Measurements from ENCODE around the gene AP5M1. TPM values are rescaled to one million over a fixed set of nuclear protein-coding genes. Genes with fewer than 3 reads are reported as not detected.
"Not testable (repeated sequence)": the region's sequence is repeated elsewhere in the genome, so short reads cannot be mapped to it uniquely, and the experiment has no call there.

The AP5M1 gene
- 42.9 TPM for total RNA-seq
- long read RNA-seq, full-length matches to known transcripts = 9 of 12 reads
- long read RNA-seq, partial matches to known transcripts = 1 of 12 reads
- long read RNA-seq, other reads (novel, unspliced or antisense) = 2 of 12 reads

GRCh38 chr14:57268161-57269069, at the start of gene AP5M1, which contains the start of gene EXOC5:
AP5M1 (plus strand) TSS chr14:57268971; CDS start chr14:57269315, 344 bp downstream.
EXOC5 (minus strand) TSS chr14:57268905; CDS start chr14:57268648, 257 bp downstream.
- peak; percentile 97 for DNase-seq (ENCODE audit: missing footprints)
- peak; percentile 97 for ATAC-seq
- intact Hi-C loops (cut with DNase I) = loop anchor here (5.0 kb wide), 1 partner anchor 124 kb away; the partner anchor contains the start of gene NAA30

GRCh38 chr14:57221931-57222330, 46.8 kb upstream of the AP5M1 start:
- DNase-seq (ENCODE audit: missing footprints) (no peak), ATAC-seq (no peak)
- intact Hi-C loops (cut with DNase I) = no loop called here

- DNase-seq (ENCODE audit: missing footprints) = no peak
- no peak for ATAC-seq
- intact Hi-C loops (cut with DNase I) = no loop called here
These were observed 41.7 kb upstream of the AP5M1 start for GRCh38 chr14:57227083-57227482.

GRCh38 chr14:57228320-57228719, 40.5 kb upstream of the AP5M1 start:
- intact Hi-C loops (cut with DNase I); DNase-seq (ENCODE audit: missing footprints); ATAC-seq: not testable (repeated sequence)

GRCh38 chr14:57232006-57232405, 36.8 kb upstream of the AP5M1 start:
- no peak for ATAC-seq
- no peak for DNase-seq (ENCODE audit: missing footprints)
- intact Hi-C loops (cut with DNase I) = no loop called here

GRCh38 chr14:57240115-57240514, 28.7 kb upstream of the AP5M1 start:
- intact Hi-C loops (cut with DNase I); ATAC-seq; DNase-seq (ENCODE audit: missing footprints): not testable (repeated sequence)

GRCh38 chr14:57243320-57243719, 25.5 kb upstream of the AP5M1 start:
- ATAC-seq = no peak
- no peak for DNase-seq (ENCODE audit: missing footprints)
- intact Hi-C loops (cut with DNase I) = no loop called here

- intact Hi-C loops (cut with DNase I) = no loop called here
- DNase-seq (ENCODE audit: missing footprints) = no peak
- no peak for ATAC-seq
These were observed 24.7 kb upstream of the AP5M1 start for GRCh38 chr14:57244106-57244505.

GRCh38 chr14:57245941-57246340, 22.8 kb upstream of the AP5M1 start:
- intact Hi-C loops (cut with DNase I) = no loop called here
- ATAC-seq = no peak
- DNase-seq (ENCODE audit: missing footprints) = no peak

GRCh38 chr14:57246933-57247657, 21.7 kb upstream of the AP5M1 start:
- no peak for DNase-seq (ENCODE audit: missing footprints)
- no peak for ATAC-seq
- intact Hi-C loops (cut with DNase I) = no loop called here

GRCh38 chr14:57254884-57255283, 13.9 kb upstream of the AP5M1 start:
- DNase-seq (ENCODE audit: missing footprints) = no peak
- intact Hi-C loops (cut with DNase I) = no loop called here

GRCh38 chr14:57258221-57258620, 10.6 kb upstream of the AP5M1 start:
- ATAC-seq; DNase-seq (ENCODE audit: missing footprints); intact Hi-C loops (cut with DNase I): not testable (repeated sequence)

More at GRCh38 chr14:57254884-57255283, 13.9 kb upstream of the AP5M1 start:
- no peak for ATAC-seq

GRCh38 chr14:57259672-57260071, 9.1 kb upstream of the AP5M1 start:
- ATAC-seq (no peak), DNase-seq (ENCODE audit: missing footprints) (no peak)
- intact Hi-C loops (cut with DNase I) = no loop called here

- intact Hi-C loops (cut with DNase I) = no loop called here
- ATAC-seq (no peak), DNase-seq (ENCODE audit: missing footprints) (no peak)
These were observed 7.2 kb upstream of the AP5M1 start for GRCh38 chr14:57261604-57262003.

GRCh38 chr14:57262117-57262516, 6.7 kb upstream of the AP5M1 start:
- DNase-seq (ENCODE audit: missing footprints) = no peak
- no peak for ATAC-seq
- intact Hi-C loops (cut with DNase I) = no loop called here

- no peak for ATAC-seq
- intact Hi-C loops (cut with DNase I) = loop anchor here (5.0 kb wide), 1 partner anchor 126 kb away; the partner anchor contains the start of gene NAA30
- no peak for DNase-seq (ENCODE audit: missing footprints)
These were observed 2.7 kb upstream of the AP5M1 start for GRCh38 chr14:57266065-57266464.

- intact Hi-C loops (cut with DNase I) = no loop called here
- DNase-seq (ENCODE audit: missing footprints) (no peak), ATAC-seq (no peak)
These were observed 4.5 kb downstream of the AP5M1 start for GRCh38 chr14:57273236-57273635.

- intact Hi-C loops (cut with DNase I) = no loop called here
- ATAC-seq = no peak
These were observed 5.8 kb downstream of the AP5M1 start for GRCh38 chr14:57274551-57274950.

GRCh38 chr14:57275023-57275664, 6.4 kb downstream of the AP5M1 start:
- DNase-seq (ENCODE audit: missing footprints) = no peak
- no peak for ATAC-seq
- intact Hi-C loops (cut with DNase I) = no loop called here

More at GRCh38 chr14:57274551-57274950, 5.8 kb downstream of the AP5M1 start:
- DNase-seq (ENCODE audit: missing footprints) = no peak
